Sigmoid colon (tissue), 4 donors: ENCODE data around the gene GP1BB.

ENCODE experiments used
- POLR2A ChIP-seq, 2 donors: fragments of 450-650 bp; IDR thresholded peaks; one replicate each; pipeline ENCODE4 v1.6.1; 2016; ENCODE audit warnings: antibody characterized with exemption in 2 of 2, mild to moderate bottlenecking in 2 of 2, moderate library complexity in 2 of 2
- POLR2AphosphoS5 ChIP-seq, 4 donors: sonication (generic); formaldehyde crosslinking; IDR thresholded peaks; one replicate each; pipeline ENCODE4 v1.6.1; 2017; ENCODE audit warnings: antibody characterized with exemption in 4 of 4
- TF ChIP-seq, protein P1 (sequence below), 4 experiments: fragments of 450-650 bp in 3 of 4; fragments of 200-600 bp in 1 of 4; IDR thresholded peaks; one replicate each; pipeline ENCODE4 v1.5.1; 2016 to 2019; ENCODE audit warnings: antibody characterized with exemption in 4 of 4, mild to moderate bottlenecking in 3 of 4, moderate library complexity in 2 of 4

DNA sequence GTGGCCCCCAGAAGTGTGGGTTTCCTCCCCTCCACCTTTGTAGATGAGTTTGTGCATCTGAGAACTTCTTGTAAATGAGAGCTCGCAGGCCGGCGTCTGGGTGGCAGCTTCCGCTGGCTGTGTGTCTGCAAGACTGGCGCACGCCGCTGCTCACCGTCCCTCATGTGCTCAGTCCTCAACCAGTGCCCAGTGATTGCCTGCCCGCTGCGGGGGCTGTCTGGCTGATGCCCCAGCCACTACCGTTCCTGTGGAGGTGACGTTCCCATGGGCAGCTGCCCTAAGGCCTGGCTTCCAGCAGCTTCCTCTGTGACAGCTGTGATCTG, 46.0 kb downstream of the GP1BB start:
- TF ChIP-seq, protein P1, sequence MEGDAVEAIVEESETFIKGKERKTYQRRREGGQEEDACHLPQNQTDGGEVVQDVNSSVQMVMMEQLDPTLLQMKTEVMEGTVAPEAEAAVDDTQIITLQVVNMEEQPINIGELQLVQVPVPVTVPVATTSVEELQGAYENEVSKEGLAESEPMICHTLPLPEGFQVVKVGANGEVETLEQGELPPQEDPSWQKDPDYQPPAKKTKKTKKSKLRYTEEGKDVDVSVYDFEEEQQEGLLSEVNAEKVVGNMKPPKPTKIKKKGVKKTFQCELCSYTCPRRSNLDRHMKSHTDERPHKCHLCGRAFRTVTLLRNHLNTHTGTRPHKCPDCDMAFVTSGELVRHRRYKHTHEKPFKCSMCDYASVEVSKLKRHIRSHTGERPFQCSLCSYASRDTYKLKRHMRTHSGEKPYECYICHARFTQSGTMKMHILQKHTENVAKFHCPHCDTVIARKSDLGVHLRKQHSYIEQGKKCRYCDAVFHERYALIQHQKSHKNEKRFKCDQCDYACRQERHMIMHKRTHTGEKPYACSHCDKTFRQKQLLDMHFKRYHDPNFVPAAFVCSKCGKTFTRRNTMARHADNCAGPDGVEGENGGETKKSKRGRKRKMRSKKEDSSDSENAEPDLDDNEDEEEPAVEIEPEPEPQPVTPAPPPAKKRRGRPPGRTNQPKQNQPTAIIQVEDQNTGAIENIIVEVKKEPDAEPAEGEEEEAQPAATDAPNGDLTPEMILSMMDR (IDR thresholded peaks at IDR 0.05) = no peak
- TF ChIP-seq POLR2A (IDR thresholded peaks at IDR 0.05) (no peak), POLR2AphosphoS5 (IDR thresholded peaks at IDR 0.05) (no peak)
